Adrenal gland (tissue), 5 donors: ENCODE measurements around the gene CCNB1IP1.
"Not testable (repeated sequence)": the region's sequence is repeated elsewhere in the genome, so short reads cannot be mapped to it uniquely, and the experiment has no call there.

Experiments
- CTCF ChIP-seq, 6 experiments: fragments of 450-650 bp in 4 of 6; fragments of 200-600 bp in 2 of 6; sonication (generic) in 1 of 6; IDR thresholded peaks; 1 replicate in 5 of 6; 2 replicates in 1 of 6; pipeline versions ENCODE4 v1.5.1 to v1.8.0; 2016 to 2021; ENCODE audit warnings: antibody characterized with exemption in 6 of 6, mild to moderate bottlenecking in 2 of 6, moderate library complexity in 1 of 6
- POLR2A ChIP-seq, 2 donors: fragments of 450-650 bp; IDR thresholded peaks; one replicate each; pipeline ENCODE4 v1.6.1; 2017; ENCODE audit warnings: antibody characterized with exemption in 2 of 2, mild to moderate bottlenecking in 2 of 2, moderate library complexity in 1 of 2
- donor health status: DM: no; HTN: no; CAD: no.

DNA sequence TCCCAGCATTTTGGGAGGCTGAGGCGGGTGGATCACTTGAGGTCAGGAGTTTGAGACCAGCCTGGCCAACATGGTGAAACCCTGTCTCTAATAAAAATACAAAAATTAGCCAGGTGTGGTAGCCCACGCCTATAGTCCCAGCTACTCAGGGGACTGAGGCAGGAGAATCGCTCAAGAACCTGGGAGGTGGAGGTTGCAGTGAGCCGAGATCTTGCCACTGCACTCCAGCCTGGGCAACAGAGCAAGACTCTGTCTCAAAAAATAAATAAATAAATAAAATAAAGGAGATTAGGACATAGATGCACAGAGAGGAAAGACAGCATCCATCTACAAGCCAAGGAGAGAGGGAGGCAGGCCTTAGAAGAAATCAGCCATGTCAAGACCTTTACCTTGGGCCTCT is 8.0 kb upstream of the CCNB1IP1 start:
- TF ChIP-seq CTCF, POLR2A (IDR thresholded peaks at IDR 0.05): not testable (repeated sequence)
